ENCODE results near the gene PPP1R12B.
"Not testable (repeated sequence)": the region's sequence is repeated elsewhere in the genome, so short reads cannot be mapped to it uniquely, and the experiment has no call there.

Gene PPP1R12B

GRCh38 chr1:202518905-202519304 lies 170.4 kb downstream of the PPP1R12B start:
- WGBS, 2 experiments (ENCODE audit: insufficient coverage in 2 of 2): no CpG with 5 or more reads among the region's 3 CpGs
- not testable (repeated sequence) for H3K36me3 ChIP-seq (ENCODE audit: control insufficient read depth, insufficient read depth, low read length); H3K9me3 ChIP-seq (ENCODE audit: control insufficient read depth, low read length)

GRCh38 chr1:202520129-202520856 lies 171.8 kb downstream of the PPP1R12B start:
- not testable (repeated sequence) for H3K4me3 ChIP-seq (ENCODE audit: extremely low read depth, insufficient read depth, low read length, poor library complexity, severe bottlenecking); H3K9me3 ChIP-seq (ENCODE audit: control insufficient read depth, low read length); H3K36me3 ChIP-seq (ENCODE audit: control insufficient read depth, insufficient read depth, low read length); H3K4me1 ChIP-seq (ENCODE audit: control insufficient read depth, insufficient read depth, low read length, poor library complexity, severe bottlenecking); H3K27ac ChIP-seq (ENCODE audit: low read depth, low read length, severe bottlenecking)

More at GRCh38 chr1:202518905-202519304, 170.4 kb downstream of the PPP1R12B start:
- not testable (repeated sequence) for H3K4me1 ChIP-seq (ENCODE audit: control insufficient read depth, insufficient read depth, low read length, poor library complexity, severe bottlenecking); H3K27ac ChIP-seq (ENCODE audit: low read depth, low read length, severe bottlenecking); H3K4me3 ChIP-seq (ENCODE audit: extremely low read depth, insufficient read depth, low read length, poor library complexity, severe bottlenecking)

GRCh38 chr1:202520857-202521216 lies 172.3 kb downstream of the PPP1R12B start:
- not testable (repeated sequence) for H3K4me1 ChIP-seq (ENCODE audit: control insufficient read depth, insufficient read depth, low read length, poor library complexity, severe bottlenecking); H3K36me3 ChIP-seq (ENCODE audit: control insufficient read depth, insufficient read depth, low read length); H3K4me3 ChIP-seq (ENCODE audit: extremely low read depth, insufficient read depth, low read length, poor library complexity, severe bottlenecking); H3K27ac ChIP-seq (ENCODE audit: low read depth, low read length, severe bottlenecking); H3K9me3 ChIP-seq (ENCODE audit: control insufficient read depth, low read length)
- 100% methylated on average over 1 of the region's 2 CpGs for WGBS, 2 experiments (ENCODE audit: insufficient coverage in 2 of 2)

GRCh38 chr1:202521484-202521883 lies 173.0 kb downstream of the PPP1R12B start:
- not testable (repeated sequence) for H3K9me3 ChIP-seq (ENCODE audit: control insufficient read depth, low read length); H3K36me3 ChIP-seq (ENCODE audit: control insufficient read depth, insufficient read depth, low read length); H3K4me1 ChIP-seq (ENCODE audit: control insufficient read depth, insufficient read depth, low read length, poor library complexity, severe bottlenecking); H3K27ac ChIP-seq (ENCODE audit: low read depth, low read length, severe bottlenecking); H3K4me3 ChIP-seq (ENCODE audit: extremely low read depth, insufficient read depth, low read length, poor library complexity, severe bottlenecking)
- no CpG with 5 or more reads among the region's 1 CpG for WGBS, 2 experiments (ENCODE audit: insufficient coverage in 2 of 2)

DNA sequence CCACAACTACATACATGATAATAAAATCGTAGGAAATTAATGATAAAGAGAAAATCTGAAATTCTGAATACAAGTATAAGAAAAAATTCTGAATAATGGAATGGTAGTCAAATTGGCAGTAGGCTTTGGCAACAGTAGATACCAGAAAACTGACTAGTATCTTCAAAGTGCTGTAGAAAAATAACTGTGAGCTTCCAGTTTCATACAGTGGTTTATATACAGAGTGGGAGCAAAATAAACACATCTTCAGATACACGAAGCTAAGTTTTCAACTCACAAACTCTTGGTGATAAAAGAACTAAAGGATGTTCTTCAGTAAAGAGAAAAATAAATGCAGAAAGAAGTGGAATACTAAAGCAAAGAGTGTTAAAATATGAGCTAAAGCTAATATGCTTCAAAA lies 173.4 kb downstream of the PPP1R12B start:
- no CpG with 5 or more reads among the region's 2 CpGs for WGBS, 2 experiments (ENCODE audit: insufficient coverage in 2 of 2)
- Histone ChIP-seq H3K9me3 (ENCODE audit: control insufficient read depth, low read length) (no peaks in the 10 kb centered on the region), H3K4me1 (ENCODE audit: control insufficient read depth, insufficient read depth, low read length, poor library complexity, severe bottlenecking) (no peaks in the 10 kb centered on the region), H3K36me3 (ENCODE audit: control insufficient read depth, insufficient read depth, low read length) (no peaks in the 10 kb centered on the region), H3K27ac (ENCODE audit: low read depth, low read length, severe bottlenecking) (no peak overlapping the region), H3K4me3 (ENCODE audit: extremely low read depth, insufficient read depth, low read length, poor library complexity, severe bottlenecking) (no peak overlapping the region)

DNA sequence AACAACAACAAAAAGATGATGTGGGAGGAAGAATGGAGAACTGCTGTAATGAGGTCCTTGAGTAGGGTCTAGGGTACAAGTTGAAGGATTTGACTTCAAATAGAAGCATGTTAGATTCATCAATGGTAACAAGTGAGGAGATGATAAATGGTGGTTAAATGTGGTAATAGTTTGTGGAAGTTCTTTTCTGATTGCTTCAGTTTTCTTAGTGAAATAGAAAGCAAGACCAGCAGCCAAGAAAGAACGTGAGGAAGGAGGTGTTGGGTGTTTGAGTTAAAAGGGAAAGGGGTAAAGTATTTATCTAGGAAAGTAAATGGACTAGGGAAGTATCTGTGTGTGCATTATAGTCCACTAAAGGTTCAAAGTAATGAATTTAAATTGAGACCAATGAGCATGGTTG lies 177.6 kb downstream of the PPP1R12B start:
- H3K9me3 ChIP-seq (ENCODE audit: control insufficient read depth, low read length); H3K4me1 ChIP-seq (ENCODE audit: control insufficient read depth, insufficient read depth, low read length, poor library complexity, severe bottlenecking); H3K4me3 ChIP-seq (ENCODE audit: extremely low read depth, insufficient read depth, low read length, poor library complexity, severe bottlenecking); H3K27ac ChIP-seq (ENCODE audit: low read depth, low read length, severe bottlenecking); H3K36me3 ChIP-seq (ENCODE audit: control insufficient read depth, insufficient read depth, low read length): not testable (repeated sequence)
- WGBS, 2 experiments (ENCODE audit: insufficient coverage in 2 of 2): 86 to 100% methylated on average over 1 of the region's 1 CpG

DNA sequence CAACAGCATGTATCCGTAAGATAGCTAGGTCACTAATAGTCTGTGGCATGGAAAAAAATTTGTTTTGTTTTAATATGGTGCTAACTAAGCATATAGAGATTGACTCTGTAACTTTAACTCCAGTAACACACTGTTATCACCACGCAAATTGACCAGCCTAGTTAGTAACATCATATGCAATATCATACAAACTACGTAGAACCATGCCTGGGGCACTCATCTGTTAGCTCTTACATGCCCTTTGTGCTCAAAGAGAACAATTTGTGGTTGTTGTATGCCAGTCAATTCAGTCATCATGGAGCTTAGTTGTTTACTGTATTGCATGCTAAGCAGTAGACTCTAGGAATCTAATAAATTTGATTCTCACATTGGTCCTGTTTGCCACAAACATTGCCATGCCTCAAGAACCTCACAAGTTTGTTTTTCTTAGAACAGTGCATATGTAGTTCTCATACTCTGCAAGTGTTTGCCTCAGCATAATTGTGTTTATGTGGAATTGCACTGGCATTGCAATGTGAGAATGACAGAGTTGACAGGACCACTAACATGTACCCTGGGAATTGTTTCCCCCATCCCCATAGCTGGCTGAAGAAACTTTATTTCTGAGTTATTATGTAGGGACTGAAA lies 179.7 kb downstream of the PPP1R12B start:
- not testable (repeated sequence) for H3K9me3 ChIP-seq (ENCODE audit: control insufficient read depth, low read length); H3K27ac ChIP-seq (ENCODE audit: low read depth, low read length, severe bottlenecking); H3K4me3 ChIP-seq (ENCODE audit: extremely low read depth, insufficient read depth, low read length, poor library complexity, severe bottlenecking); H3K36me3 ChIP-seq (ENCODE audit: control insufficient read depth, insufficient read depth, low read length); H3K4me1 ChIP-seq (ENCODE audit: control insufficient read depth, insufficient read depth, low read length, poor library complexity, severe bottlenecking)
- WGBS, 2 experiments (ENCODE audit: insufficient coverage in 2 of 2): 86% methylated on average over 2 of the region's 3 CpGs; no CpG with 5 or more reads in 1 of the 2 experiments

- not testable (repeated sequence) for H3K9me3 ChIP-seq (ENCODE audit: control insufficient read depth, low read length); H3K4me3 ChIP-seq (ENCODE audit: extremely low read depth, insufficient read depth, low read length, poor library complexity, severe bottlenecking); H3K4me1 ChIP-seq (ENCODE audit: control insufficient read depth, insufficient read depth, low read length, poor library complexity, severe bottlenecking); H3K36me3 ChIP-seq (ENCODE audit: control insufficient read depth, insufficient read depth, low read length); H3K27ac ChIP-seq (ENCODE audit: low read depth, low read length, severe bottlenecking)
- no CpG with 5 or more reads among the region's 1 CpG for WGBS, 2 experiments (ENCODE audit: insufficient coverage in 2 of 2)
Measured at GRCh38 chr1:202530686-202531085, 182.2 kb downstream of the PPP1R12B start.

GRCh38 chr1:202531472-202531811 lies 182.9 kb downstream of the PPP1R12B start:
- H3K4me3 ChIP-seq (ENCODE audit: extremely low read depth, insufficient read depth, low read length, poor library complexity, severe bottlenecking): no peak overlapping the region
- no peaks in the 10 kb centered on the region for H3K9me3 ChIP-seq (ENCODE audit: control insufficient read depth, low read length)
- no peak overlapping the region for H3K27ac ChIP-seq (ENCODE audit: low read depth, low read length, severe bottlenecking)
- 100% methylated on average over 1 of the region's 1 CpG; no CpG with 5 or more reads in 1 of the 2 experiments for WGBS, 2 experiments (ENCODE audit: insufficient coverage in 2 of 2)
- H3K36me3 ChIP-seq (ENCODE audit: control insufficient read depth, insufficient read depth, low read length): no peaks in the 10 kb centered on the region
- H3K4me1 ChIP-seq (ENCODE audit: control insufficient read depth, insufficient read depth, low read length, poor library complexity, severe bottlenecking): peaks cover 5% of the 10 kb centered on the region

- H3K27ac ChIP-seq (ENCODE audit: low read depth, low read length, severe bottlenecking); H3K9me3 ChIP-seq (ENCODE audit: control insufficient read depth, low read length); H3K36me3 ChIP-seq (ENCODE audit: control insufficient read depth, insufficient read depth, low read length); H3K4me3 ChIP-seq (ENCODE audit: extremely low read depth, insufficient read depth, low read length, poor library complexity, severe bottlenecking); H3K4me1 ChIP-seq (ENCODE audit: control insufficient read depth, insufficient read depth, low read length, poor library complexity, severe bottlenecking): not testable (repeated sequence)
- WGBS, 2 experiments (ENCODE audit: insufficient coverage in 2 of 2): 79 to 86% methylated on average over 6 of the region's 6 CpGs
Measured at GRCh38 chr1:202531812-202532616, 183.5 kb downstream of the PPP1R12B start.

GRCh38 chr1:202539166-202539574 lies 190.7 kb downstream of the PPP1R12B start:
- not testable (repeated sequence) for H3K4me3 ChIP-seq (ENCODE audit: extremely low read depth, insufficient read depth, low read length, poor library complexity, severe bottlenecking)

More at GRCh38 chr1:202539166-202539574, 190.7 kb downstream of the PPP1R12B start:
- not testable (repeated sequence) for H3K9me3 ChIP-seq (ENCODE audit: control insufficient read depth, low read length); H3K36me3 ChIP-seq (ENCODE audit: control insufficient read depth, insufficient read depth, low read length)
- Histone ChIP-seq H3K27ac (ENCODE audit: low read depth, low read length, severe bottlenecking) (peak overlapping the region; percentile 41), H3K4me1 (ENCODE audit: control insufficient read depth, insufficient read depth, low read length, poor library complexity, severe bottlenecking) (peaks cover 10% of the 10 kb centered on the region)
- 80% methylated on average over 1 of the region's 5 CpGs; no CpG with 5 or more reads in 1 of the 2 experiments for WGBS, 2 experiments (ENCODE audit: insufficient coverage in 2 of 2)

Data from mesodermal cell (in vitro differentiated cells).